Dermis microvascular lymphatic vessel endothelial cell (primary cell): Measurements from ENCODE around the gene ATF6B. TPM values are rescaled to one million over a fixed set of nuclear protein-coding genes. Genes with fewer than 3 reads are reported as not detected.

Experiments
- DNase-seq, 2 donors: peaks; one replicate each; pipeline versions ENCODE4 v3.0.0 to v3.0.0-alpha.2; 2010; ENCODE audit warnings: low read depth in 2 of 2
- total RNA-seq: library from RNA; depleted of rRNA; stranded (reverse); fragments of >200 nt; gene quantifications from 2 replicates; pipeline ENCODE4 v1.2.1, GENCODE V29; 2014

The ATF6B gene
- 9.5 and 17.7 TPM in 2 replicates for total RNA-seq

GRCh38 chr6:32127717-32128592 lies at the start of gene ATF6B:
Gene ATF6B, minus strand, starts transcription at chr6:32128246. Its CDS starts 39 bp downstream, at chr6:32128207.
- DNase-seq = peak; percentile 99 to 100

GRCh38 chr6:32177183-32177787 lies 49.2 kb upstream of the ATF6B start:
- peak in 1 of 2 donors; percentile 78 for DNase-seq

GRCh38 chr6:32176476-32177182 lies 48.6 kb upstream of the ATF6B start:
- no peak for DNase-seq

- DNase-seq = peak; percentile 93 to 98
These were observed 47.8 kb upstream of the ATF6B start, which contains the start of gene AGPAT1 for GRCh38 chr6:32175711-32176475. Gene AGPAT1, minus strand, starts transcription at chr6:32176084. Its CDS starts 4,588 bp downstream, at chr6:32171496.

- DNase-seq = no peak
These were observed 47.3 kb upstream of the ATF6B start for GRCh38 chr6:32175322-32175710.

- no peak for DNase-seq
These were observed 46.4 kb upstream of the ATF6B start for GRCh38 chr6:32174416-32174815.

GRCh38 chr6:32173051-32173727 lies 45.1 kb upstream of the ATF6B start:
- DNase-seq = no peak

GRCh38 chr6:32171234-32171633 lies 43.2 kb upstream of the ATF6B start:
- DNase-seq = no peak

GRCh38 chr6:32170294-32170693 lies 42.2 kb upstream of the ATF6B start:
- no peak for DNase-seq

- DNase-seq = no peak
These were observed 41.0 kb upstream of the ATF6B start for GRCh38 chr6:32168807-32169591.

- DNase-seq = no peak
These were observed 40.3 kb upstream of the ATF6B start for GRCh38 chr6:32168350-32168749.

GRCh38 chr6:32167761-32168262 lies 39.8 kb upstream of the ATF6B start:
- no peak for DNase-seq

GRCh38 chr6:32167154-32167760 lies 39.2 kb upstream of the ATF6B start:
- DNase-seq = no peak

- DNase-seq = no peak
These were observed 38.5 kb upstream of the ATF6B start for GRCh38 chr6:32166411-32167061.

- DNase-seq = no peak
These were observed 36.2 kb upstream of the ATF6B start, which contains the start of gene EGFL8 for GRCh38 chr6:32164295-32164694. Gene EGFL8, plus strand, starts transcription at chr6:32164595. Its CDS starts 1,571 bp downstream, at chr6:32166166.

GRCh38 chr6:32163559-32164258 lies 35.7 kb upstream of the ATF6B start:
- DNase-seq = no peak

- DNase-seq = no peak
These were observed 30.0 kb upstream of the ATF6B start for GRCh38 chr6:32158052-32158451.

- DNase-seq = no peak
These were observed 28.8 kb upstream of the ATF6B start for GRCh38 chr6:32156891-32157290.
